NCI-H1105 treated with DMSO at 0.1 percent for 48 hours (cell line): ENCODE measurements around the gene INHBA.

Experiments used
- DNase-seq: peaks from one replicate; lab custom pipeline; 2025; lab: John Stamatoyannopoulos, UW

INHBA gene

GRCh38 chr7:41711283-41712064 lies 8.6 kb upstream of the INHBA start:
- peak; percentile 19 for DNase-seq

- DNase-seq: no peak
These were observed 7.9 kb upstream of the INHBA start for GRCh38 chr7:41710838-41711237.

- no peak for DNase-seq
These were observed 6.7 kb upstream of the INHBA start for GRCh38 chr7:41709621-41710020.

- no peak for DNase-seq
These were observed 5.9 kb upstream of the INHBA start for GRCh38 chr7:41708581-41709358.

DNA sequence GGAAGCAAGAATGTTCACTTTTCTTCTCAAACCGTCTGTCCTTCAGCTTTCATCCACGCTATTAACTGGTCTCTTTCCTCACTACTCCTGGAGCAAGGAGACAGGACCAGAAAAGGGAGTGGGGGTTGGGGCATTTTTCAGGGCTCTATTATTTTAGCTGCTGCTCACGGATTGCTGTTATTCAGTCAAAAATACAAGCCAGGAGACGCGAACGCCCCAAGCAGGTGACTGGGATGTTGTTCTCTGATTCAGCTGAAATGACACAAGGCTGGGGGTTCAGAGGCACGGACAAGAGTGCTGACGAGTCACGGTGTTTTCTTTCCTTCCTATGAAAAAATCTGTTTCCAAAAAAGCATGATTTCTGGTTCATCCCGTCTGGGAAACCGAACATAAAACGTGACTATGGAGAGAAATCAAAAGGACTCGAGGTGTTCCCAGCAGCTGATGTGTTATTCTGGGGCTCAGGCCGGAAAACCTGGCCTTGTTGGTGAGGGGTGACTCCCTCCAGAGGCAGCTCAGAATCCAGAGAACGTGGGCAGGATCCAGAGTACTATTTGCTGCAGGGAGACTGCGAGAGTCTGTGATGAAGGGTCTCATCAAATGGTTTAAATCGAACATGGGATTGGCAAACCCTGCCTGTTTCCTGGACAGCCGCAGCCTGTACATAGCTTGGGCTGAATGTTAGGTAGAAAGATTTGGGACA lies 3.5 kb upstream of the INHBA start:
- no peak for DNase-seq

DNA sequence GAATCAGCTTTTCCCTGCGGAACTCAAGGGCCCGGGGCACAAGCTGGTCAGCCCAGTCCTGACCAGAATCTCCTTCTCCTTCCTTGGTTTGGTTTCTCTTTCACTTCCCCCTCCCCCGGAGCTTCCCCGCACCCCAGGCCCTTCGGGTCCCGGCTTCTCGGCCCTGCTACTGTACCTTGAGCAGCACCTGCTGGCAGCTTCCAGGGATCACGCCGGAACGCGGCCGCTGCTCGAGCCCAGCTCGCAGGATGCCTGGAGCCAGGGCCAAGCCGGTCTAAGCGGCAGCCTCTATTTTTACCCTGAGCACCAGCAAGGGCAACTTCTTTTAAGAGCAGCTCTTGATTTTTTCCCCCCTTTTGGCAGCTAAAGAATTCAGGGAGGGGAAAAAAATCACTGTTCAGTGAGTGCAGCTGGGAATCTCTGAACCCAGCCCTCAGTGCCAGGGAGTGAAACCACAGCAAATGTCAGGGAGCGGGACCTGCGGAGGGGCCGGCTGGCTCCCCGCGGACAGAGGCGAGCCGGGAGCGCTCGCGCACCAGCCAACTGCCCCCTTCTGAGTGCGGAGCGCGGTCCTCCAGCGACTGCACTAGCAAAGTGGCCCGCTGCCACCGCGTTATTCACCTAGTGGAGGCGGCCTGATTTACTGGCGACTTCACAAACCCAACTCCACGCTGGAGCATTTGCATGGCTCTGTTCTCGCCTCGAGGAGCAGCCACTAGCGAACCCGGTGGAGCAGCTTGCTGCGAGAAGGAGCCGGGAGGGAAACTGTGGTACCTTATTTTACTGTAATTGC lies 2.4 kb upstream of the INHBA start:
- DNase-seq: peak; percentile 40

- no peak for DNase-seq
These were observed 1.6 kb downstream of the INHBA start for GRCh38 chr7:41701068-41701941.

GRCh38 chr7:41700044-41700471 lies 2.8 kb downstream of the INHBA start:
- no peak for DNase-seq

DNA sequence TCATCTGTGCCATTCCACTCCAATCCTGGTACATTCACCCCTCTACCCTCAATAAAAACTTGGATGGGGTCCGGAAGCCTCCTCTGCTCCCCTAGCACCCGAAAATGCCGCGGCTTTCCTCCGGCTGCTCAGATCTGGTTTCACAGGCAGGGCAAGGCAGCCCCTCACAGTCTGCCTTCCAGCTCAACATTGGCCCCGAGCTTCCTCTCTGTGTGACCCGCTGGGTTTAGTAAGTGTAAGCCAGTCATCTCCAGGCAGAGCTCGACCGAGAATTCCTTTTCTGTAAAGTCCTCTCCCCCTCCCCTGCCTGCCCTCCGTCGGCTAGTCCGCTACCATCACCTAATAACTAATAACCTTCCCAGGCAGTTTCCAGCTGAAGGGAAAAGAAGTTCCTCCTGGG lies 3.4 kb downstream of the INHBA start:
- DNase-seq: no peak

- DNase-seq: no peak
These were observed 4.2 kb downstream of the INHBA start for GRCh38 chr7:41698726-41699125.

DNA sequence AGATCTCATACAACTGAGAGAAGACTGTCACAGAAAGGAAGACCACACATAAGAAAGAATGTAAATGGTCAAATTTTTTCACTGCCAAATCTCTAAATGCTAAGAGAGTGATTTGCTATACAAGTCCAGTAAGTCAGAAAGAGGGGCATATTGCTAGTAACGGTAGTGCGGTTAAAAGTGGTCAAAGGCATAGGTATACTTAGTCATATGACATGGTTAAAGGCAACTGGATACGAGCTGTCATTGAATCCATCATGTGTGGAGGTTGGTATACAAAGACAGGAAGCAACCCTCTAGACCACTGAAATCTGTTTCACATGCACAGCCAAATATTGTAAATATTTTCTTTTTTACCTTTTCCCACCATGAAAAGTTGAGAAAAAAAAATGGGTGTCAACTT lies 4.8 kb downstream of the INHBA start:
- DNase-seq: no peak

DNA sequence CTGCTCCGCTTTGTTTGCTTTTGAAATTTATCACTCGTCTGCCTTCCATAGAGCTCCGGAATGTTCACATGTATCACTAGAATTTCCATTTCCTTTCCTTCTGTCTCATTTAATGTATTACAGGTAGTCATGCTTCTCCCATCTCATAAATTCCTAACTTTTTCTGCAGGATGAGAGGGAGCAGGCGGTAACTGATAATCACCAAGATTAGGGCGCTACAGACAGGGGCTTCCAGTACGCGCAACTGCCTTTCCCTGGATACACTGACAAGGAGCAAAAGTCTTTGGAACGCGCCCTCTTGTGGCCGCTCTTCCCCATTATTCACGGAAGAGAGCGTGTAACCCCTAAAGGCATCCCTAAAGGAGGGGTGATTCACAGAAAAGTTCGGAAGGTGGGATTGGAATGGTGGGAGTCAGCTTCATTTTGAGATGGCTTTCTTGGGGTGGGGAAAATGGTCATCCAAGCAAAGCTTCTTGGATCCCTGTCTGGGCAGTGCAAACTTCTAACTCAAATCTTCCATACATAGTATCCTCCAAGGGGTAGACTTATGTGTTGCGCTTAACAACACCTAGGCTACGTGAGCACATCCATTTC lies 6.5 kb downstream of the INHBA start:
- peak; percentile 21 for DNase-seq

DNA sequence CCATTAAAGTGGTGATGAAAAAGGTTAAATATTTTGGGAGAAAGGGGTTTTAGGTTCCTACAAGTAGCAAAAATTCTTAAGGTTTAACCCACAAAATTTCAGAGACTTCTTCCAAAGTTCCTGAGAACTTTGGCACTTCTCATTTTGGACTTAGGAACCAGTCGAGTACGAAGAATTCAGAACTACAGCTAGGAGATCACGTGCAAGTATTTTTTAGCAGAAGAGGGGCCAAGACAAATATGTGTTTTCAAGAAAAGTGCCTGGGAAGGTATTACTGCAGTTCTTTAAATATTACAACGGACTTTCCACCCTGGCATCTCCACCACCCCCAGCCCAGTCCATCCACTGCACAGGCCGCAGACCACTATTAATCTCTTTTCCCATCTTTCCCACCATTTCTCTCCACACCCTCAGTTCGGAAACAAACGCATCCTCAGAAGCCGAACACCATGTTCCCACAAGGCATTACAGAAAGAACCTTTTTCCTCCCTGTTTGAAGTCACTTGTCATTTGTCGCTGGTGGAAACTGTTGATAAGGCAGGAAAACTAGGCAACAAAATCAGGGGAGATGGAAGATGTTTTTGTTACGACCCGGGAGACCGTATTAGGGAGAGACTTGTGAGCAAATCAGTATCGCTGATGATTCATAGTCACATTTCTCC lies 7.1 kb downstream of the INHBA start:
- no peak for DNase-seq

DNA sequence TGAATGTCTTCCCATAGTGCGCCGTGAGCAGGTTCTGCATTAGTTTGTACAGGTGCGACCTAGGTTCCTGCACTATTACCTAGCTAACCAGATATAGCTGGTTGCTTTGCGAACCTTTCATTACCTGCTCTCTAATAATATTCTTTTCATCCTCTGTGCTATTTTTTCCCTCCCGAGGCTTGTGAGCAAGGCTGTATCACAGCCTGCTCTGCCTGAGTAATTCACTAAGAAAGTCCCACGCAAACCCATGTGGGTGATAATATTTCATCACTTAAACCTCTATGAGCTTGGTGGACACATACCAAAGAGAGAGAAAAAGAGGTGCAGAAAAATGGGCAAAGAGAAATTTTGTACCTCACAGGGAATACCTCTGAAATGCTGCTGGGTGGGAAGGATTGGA lies 8.4 kb downstream of the INHBA start:
- no peak for DNase-seq

DNA sequence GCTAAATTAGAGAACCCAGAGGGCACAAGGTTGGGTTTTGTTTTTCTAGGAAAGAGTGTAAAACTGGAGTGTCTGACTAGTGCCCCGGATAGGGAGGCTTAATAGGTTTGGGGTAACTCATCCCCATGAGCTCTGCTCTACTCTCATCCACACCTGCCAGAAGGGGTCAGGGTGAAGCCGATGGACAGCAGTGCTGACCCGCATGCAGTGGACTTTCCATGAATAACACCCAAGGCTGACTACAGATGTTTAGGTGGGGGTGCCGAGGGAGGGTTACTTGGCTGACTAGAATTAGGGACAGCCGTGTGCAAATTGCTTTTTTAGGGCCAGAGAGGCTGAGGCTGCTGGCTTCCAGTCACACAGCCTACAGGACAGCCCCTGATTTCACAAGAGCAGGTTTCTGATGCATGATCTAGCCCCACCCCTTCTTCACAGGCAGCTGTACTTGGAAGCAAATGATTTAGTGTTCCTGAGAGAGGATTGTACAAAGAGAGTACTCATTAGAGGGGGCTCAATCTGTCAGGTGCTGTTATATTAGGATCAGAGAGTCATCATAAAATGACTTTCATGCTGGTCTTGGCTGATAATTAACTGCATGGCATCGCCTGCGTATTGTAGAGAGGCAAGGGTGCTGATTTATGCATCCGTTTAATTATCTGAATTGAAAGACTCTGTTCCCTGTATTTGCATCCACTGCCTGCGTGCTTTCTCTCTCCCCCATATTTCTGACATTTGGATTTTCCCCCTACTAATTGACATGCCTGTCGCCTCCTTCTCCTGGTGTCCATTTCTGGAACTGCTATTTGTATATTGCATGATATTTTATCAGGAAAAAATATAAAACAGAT lies 9.5 kb downstream of the INHBA start:
- peak; percentile 11 for DNase-seq

DNA sequence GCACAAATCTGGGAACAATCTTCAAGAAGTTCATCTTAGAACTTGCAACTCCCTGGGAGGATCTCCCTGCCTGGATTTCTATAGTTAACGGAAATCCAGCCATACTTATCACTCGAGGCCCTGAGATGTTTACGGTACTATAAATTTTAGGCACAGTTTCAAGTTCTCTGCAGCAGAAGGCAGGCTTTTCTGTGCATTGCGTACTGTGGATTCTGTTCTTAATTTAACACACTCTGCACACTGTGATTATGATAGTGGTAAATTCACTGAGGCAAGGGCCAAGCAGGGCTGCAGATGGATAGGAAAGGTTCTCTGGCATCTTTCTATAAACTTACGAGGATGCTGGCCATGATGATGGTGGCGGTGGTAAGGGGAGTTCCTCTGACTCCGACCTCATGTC lies 10.6 kb downstream of the INHBA start:
- DNase-seq: no peak

GRCh38 chr7:41691286-41692190 lies 11.4 kb downstream of the INHBA start:
- no peak for DNase-seq

GRCh38 chr7:41689815-41690214 lies 13.1 kb downstream of the INHBA start:
- no peak for DNase-seq
